Type B pancreatic cell (in vitro differentiated cells): ENCODE results near the gene ITGB6. TPM values are rescaled to one million over a fixed set of nuclear protein-coding genes. Genes with fewer than 3 reads are reported as not detected.

ENCODE experiments used
- DNase-seq: peaks from one replicate; pipeline ENCODE4 v3.0.0; 2021; ENCODE audit warnings: mixed read lengths; ENCODE audit not compliant: unreplicated experiment; ENCODE audit errors: extremely low spot score
- H3K27ac Mint-ChIP-seq: 2 replicates; pipeline ENCODE4 v1.8.0; 2021; ENCODE audit warnings: mild to moderate bottlenecking, mixed read lengths
- H3K27me3 Mint-ChIP-seq: 2 replicates; pipeline ENCODE4 v1.8.0; 2021; ENCODE audit warnings: mixed read lengths
- H3K36me3 Mint-ChIP-seq: 2 replicates; pipeline ENCODE4 v1.8.0; 2021; ENCODE audit warnings: mixed read lengths
- H3K4me1 Mint-ChIP-seq: one replicate; pipeline ENCODE4 v1.8.0; 2021; ENCODE audit warnings: mixed read lengths; ENCODE audit not compliant: unreplicated experiment
- H3K4me3 Mint-ChIP-seq: 2 replicates; pipeline ENCODE4 v1.8.0; 2021; ENCODE audit warnings: mild to moderate bottlenecking, mixed read lengths
- H3K9me3 Mint-ChIP-seq: 2 replicates; pipeline ENCODE4 v1.8.0; 2021; ENCODE audit warnings: mixed read lengths
- CTCF ChIP-seq: fragments of 200-600 bp; sonication (generic); conservative IDR thresholded peaks from 2 replicates; pipeline ENCODE4 v1.5.0; 2021; ENCODE audit warnings: antibody characterized with exemption, mild to moderate bottlenecking
- total RNA-seq: library from RNA; stranded (reverse); gene quantifications from 2 replicates; pipeline ENCODE4 v1.2.1, GENCODE V29; 2021; ENCODE audit warnings: low replicate concordance

ITGB6 gene
- total RNA-seq, 1 donor from 2014 or later: 3.2 TPM

DNA sequence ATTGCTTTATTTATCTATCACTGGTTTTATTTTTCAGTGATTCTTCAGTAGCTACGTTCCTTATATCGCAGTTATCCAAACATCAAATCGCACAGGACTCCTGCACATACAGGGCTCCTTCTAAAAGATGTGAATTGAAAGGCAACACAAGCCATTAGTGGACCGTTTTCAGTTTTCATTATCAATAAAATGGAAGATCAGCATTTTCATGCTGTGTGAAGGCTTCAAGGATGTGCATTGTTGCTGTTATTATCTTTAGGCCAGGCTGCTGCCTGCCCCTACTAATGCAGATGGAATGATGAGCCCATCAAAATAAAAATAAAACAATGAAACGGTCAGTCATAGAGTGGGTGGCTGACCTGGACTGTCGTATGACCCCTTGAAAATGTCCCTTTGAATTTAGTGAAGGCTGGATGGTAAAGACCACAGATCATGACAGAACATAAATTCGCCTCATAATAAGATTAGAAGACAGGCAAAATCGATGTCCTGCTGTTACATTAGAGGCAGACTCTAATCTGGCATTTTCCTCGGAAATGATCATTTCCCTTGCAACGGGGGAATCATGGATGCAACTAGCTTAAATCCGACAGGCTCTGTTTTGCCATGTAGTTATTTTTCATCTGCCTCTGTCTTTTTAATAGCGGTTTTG lies 32.9 kb downstream of the ITGB6 start:
- Mint-ChIP-seq H3K4me1 (peaks cover 41% of the 10 kb centered on the region), H3K4me3 (no peak overlapping the region), H3K36me3 (no peaks in the 10 kb centered on the region), H3K27ac (no peak overlapping the region), H3K27me3 (no peaks in the 10 kb centered on the region), H3K9me3 (no peaks in the 10 kb centered on the region)
- TF ChIP-seq CTCF: no peak
- no peak for DNase-seq

DNA sequence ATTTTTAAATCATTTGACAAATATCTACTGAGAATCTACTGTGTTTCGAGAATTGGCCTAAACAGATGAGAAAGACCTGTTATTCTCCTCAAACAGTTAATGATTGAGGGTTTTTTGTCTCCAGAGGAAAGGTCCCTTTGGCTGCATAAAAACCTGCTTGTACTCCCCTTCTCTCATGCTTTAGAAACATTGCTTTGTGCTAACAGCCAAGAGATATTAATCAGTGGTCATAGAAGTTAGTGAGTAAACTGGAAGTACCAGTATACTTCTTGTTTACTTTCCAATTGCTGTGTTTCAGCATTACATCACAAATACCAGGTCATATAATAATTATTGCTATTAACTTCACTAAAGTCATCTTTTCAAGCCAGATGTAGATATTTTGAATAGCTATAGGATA lies 34.1 kb downstream of the ITGB6 start:
- no peaks in the 10 kb centered on the region for H3K9me3 Mint-ChIP-seq
- TF ChIP-seq CTCF: no peak
- no peaks in the 10 kb centered on the region for H3K27me3 Mint-ChIP-seq
- H3K27ac Mint-ChIP-seq: peak overlapping the region; percentile 65
- peaks cover 41% of the 10 kb centered on the region for H3K4me1 Mint-ChIP-seq
- H3K36me3 Mint-ChIP-seq: no peaks in the 10 kb centered on the region
- no peak for DNase-seq
- no peak overlapping the region for H3K4me3 Mint-ChIP-seq

DNA sequence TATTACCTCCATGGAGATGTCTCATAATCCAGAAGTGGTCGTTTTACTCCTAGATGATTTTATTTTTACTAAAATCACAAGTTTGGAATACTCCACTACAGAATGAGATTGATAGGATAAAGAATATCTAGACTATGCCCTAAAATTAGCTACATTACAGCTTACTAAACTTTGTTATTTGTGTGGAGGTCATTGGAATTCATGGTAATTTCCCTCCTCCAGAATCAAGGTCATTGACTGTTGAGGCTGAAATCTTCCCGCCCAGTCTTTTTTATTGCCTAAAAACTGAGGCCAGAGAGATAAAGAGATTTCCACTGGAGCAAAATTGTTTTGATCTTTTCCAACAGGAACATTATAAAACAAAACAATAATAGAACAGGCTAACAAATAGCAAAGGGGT lies 35.0 kb downstream of the ITGB6 start:
- H3K27ac Mint-ChIP-seq: no peak overlapping the region

DNA sequence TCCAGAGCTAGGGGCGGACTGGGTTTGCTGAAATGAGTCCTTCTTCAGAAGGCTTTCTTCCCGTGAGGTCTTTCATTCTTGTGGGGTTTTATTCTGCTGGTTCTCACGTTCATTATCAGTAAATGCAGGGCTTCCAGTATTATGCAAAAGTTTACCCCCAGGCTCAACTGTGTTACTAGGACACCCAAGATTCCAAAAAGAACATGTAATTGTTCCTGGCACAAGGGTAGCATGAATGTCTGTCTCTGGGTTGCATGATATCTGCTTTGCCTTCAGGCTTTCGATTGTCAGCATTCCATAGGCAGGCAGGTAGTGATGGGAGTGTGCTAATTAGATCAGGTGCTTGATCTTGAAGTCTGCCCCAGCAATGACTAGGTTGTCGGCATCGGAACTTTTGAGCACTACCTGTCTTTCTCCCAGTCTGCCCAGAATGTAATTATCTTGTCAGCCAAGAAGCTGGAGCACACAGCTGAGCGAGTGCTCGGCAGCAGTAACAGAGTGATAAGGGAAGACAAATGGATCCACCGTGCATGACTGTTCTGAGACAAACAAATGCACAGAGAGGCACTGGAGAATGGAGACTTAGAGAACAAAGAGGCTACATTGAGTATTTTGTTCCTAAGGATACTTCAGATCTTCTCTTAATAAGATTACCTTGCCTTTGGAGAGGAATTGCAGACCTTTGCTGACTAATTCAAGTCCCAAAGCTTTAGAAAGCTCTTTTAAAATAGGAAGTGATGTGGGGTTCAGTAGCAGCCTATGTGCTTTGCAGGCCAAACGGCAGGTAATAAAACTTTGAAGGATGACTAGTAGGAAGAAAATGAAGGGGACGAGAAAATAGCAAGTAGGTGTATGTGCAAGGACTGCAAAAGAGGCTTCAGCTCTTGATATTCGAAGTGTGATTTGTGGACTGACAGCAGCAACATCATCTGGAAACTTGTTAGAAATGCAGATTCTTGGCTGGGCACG lies 41.9 kb downstream of the ITGB6 start:
- DNase-seq: no peak
- Mint-ChIP-seq H3K4me3 (peak overlapping the region; percentile 55), H3K9me3 (no peaks in the 10 kb centered on the region), H3K27me3 (peaks cover 13% of the 10 kb centered on the region), H3K4me1 (peaks cover 14% of the 10 kb centered on the region), H3K36me3 (no peaks in the 10 kb centered on the region), H3K27ac (peak overlapping the region; percentile 92)
- TF ChIP-seq CTCF: no peak

More for the DNA sequence above, 35.0 kb downstream of the ITGB6 start:
- no peak for TF ChIP-seq CTCF
- Mint-ChIP-seq H3K36me3 (no peaks in the 10 kb centered on the region), H3K4me1 (peaks cover 41% of the 10 kb centered on the region), H3K4me3 (no peak overlapping the region), H3K9me3 (no peaks in the 10 kb centered on the region), H3K27me3 (no peaks in the 10 kb centered on the region)
- no peak for DNase-seq

- Mint-ChIP-seq H3K4me3 (no peak overlapping the region), H3K27ac (no peak overlapping the region), H3K27me3 (peaks cover 13% of the 10 kb centered on the region), H3K36me3 (no peaks in the 10 kb centered on the region), H3K9me3 (peaks cover 4% of the 10 kb centered on the region), H3K4me1 (peaks cover 14% of the 10 kb centered on the region)
- DNase-seq: no peak
- TF ChIP-seq CTCF: no peak
Observed at GRCh38 chr2:160156665-160157064, 43.4 kb downstream of the ITGB6 start.
